ENCODE results near the gene PLPP6. TPM values are rescaled to one million over a fixed set of nuclear protein-coding genes. Genes with fewer than 3 reads are reported as not detected.
A peak's percentile ranks its signal among the peaks of the same experiment; 100 is the strongest.

Gene PLPP6
- total and polyA plus RNA-seq, 7 donors: 0.53 to 3.1 (median 1.7) TPM

- intact Hi-C loops (cut with DNase I): no loop called here
- Histone ChIP-seq H3K4me3 (no peak overlapping the region), H3K27ac (no peak overlapping the region), H3K36me3 (ENCODE audit: insufficient read depth in 1 of 2, low read depth in 1 of 2) (peaks cover 9 to 82% of the 10 kb centered on the region in 2 donors), H3K9me3 (no peaks in the 10 kb centered on the region), H3K4me1 (peaks cover 12% of the 10 kb centered on the region), H3K27me3 (ENCODE audit: insufficient read depth in 3 of 3, low read length in 2 of 3) (no peaks in the 10 kb centered on the region)
- ATAC-seq (peak in 3 of 4 donors; percentile 25 to 32 (median 32)), DNase-seq (no peak)
- TF ChIP-seq CTCF (IDR thresholded peaks at IDR 0.05): no peak
- 59 to 78% (median 77%) methylated on average over 7 of the region's 7 CpGs for WGBS, 3 donors
Measured at GRCh38 chr9:4713849-4714248, 51.8 kb downstream of the PLPP6 start.

- no peak for TF ChIP-seq CTCF (IDR thresholded peaks at IDR 0.05)
- H3K4me3 ChIP-seq: no peak overlapping the region
- WGBS, 3 donors: 75 to 78% (median 77%) methylated on average over 9 of the region's 9 CpGs
- no peak for ATAC-seq
- intact Hi-C loops (cut with DNase I): no loop called here
- no peaks in the 10 kb centered on the region for H3K9me3 ChIP-seq
- no peak overlapping the region for H3K27ac ChIP-seq
- H3K4me1 ChIP-seq: peaks cover 12% of the 10 kb centered on the region
- DNase-seq: no peak
- H3K27me3 ChIP-seq (ENCODE audit: insufficient read depth in 3 of 3, low read length in 2 of 3): no peaks in the 10 kb centered on the region
- peaks cover 10 to 82% of the 10 kb centered on the region in 2 donors for H3K36me3 ChIP-seq (ENCODE audit: insufficient read depth in 1 of 2, low read depth in 1 of 2)
Measured at GRCh38 chr9:4714266-4715016, 52.3 kb downstream of the PLPP6 start.

Other genes with a start within 250 kb of the PLPP6 start
- 1 to 10 TPM in 3 of 4 donors, under 1 TPM in 1; 0.64 to 1.3 (median 1.1) TPM for gene SLC1A1, start 171.8 kb upstream of the PLPP6 start, total RNA-seq
- gene SLC1A1, start 171.8 kb upstream of the PLPP6 start, polyA plus RNA-seq: 1 to 10 TPM in 1 of 3 donors, under 1 TPM in 2; 0.43 to 1.0 (median 0.94) TPM
- gene SPATA6L, start 4.2 kb downstream of the PLPP6 start, total RNA-seq: under 1 TPM; 0.22 to 0.79 (median 0.47) TPM
- under 1 TPM; 0.09 to 0.15 (median 0.12) TPM for gene SPATA6L, start 4.2 kb downstream of the PLPP6 start, polyA plus RNA-seq
- 100 to 1,000 TPM in 1 of 4 donors, 10 to 100 TPM in 3; 67.3 to 150 (median 93.0) TPM for gene CDC37L1, start 17.3 kb downstream of the PLPP6 start, total RNA-seq
- 100 to 1,000 TPM in 1 of 3 donors, 10 to 100 TPM in 2; 46.7 to 184 (median 58.8) TPM for gene CDC37L1, start 17.3 kb downstream of the PLPP6 start, polyA plus RNA-seq
- 100 to 1,000 TPM; 100 to 143 (median 115) TPM for gene AK3, start 78.9 kb downstream of the PLPP6 start, total RNA-seq
- 100 to 1,000 TPM in 2 of 3 donors, 10 to 100 TPM in 1; 47.5 to 183 (median 102) TPM for gene AK3, start 78.9 kb downstream of the PLPP6 start, polyA plus RNA-seq
- 10 to 100 TPM; 16.0 to 29.5 (median 17.9) TPM for gene RCL1, start 130.7 kb downstream of the PLPP6 start, total RNA-seq
- gene RCL1, start 130.7 kb downstream of the PLPP6 start, polyA plus RNA-seq: 10 to 100 TPM in 2 of 3 donors, 1 to 10 TPM in 1; 8.9 to 13.2 (median 10.7) TPM

Measured in psoas muscle (tissue), 8 donors.